Lung (tissue), 12 donors: ENCODE data around the gene ING2. TPM values are rescaled to one million over a fixed set of nuclear protein-coding genes. Genes with fewer than 3 reads are reported as not detected.

Source experiments
- ATAC-seq: fragments of 200-7000 bp; cut with Tn5 transposase; one replicate; pipeline ENCODE4 v1.9.1; 2020; ENCODE audit warnings: moderate number of reproducible peaks; ENCODE audit not compliant: insufficient read depth, low FRiP score
- DNase-seq, 3 donors: peaks; one replicate each; pipeline ENCODE4 v3.0.0-alpha.2; 2013 to 2017
- H3K27ac ChIP-seq, 2 donors: one replicate each; pipeline ENCODE4 v1.5.1; 2013; ENCODE audit warnings: mild to moderate bottlenecking in 2 of 2, moderate library complexity in 2 of 2, control low read depth in 1 of 2, inconsistent platforms in 1 of 2, low read depth in 1 of 2, low read length in 1 of 2
- H3K27me3 ChIP-seq, 3 donors: one replicate each; pipeline ENCODE4 v1.5.1; 2013; ENCODE audit warnings: low read length in 2 of 3; ENCODE audit not compliant: control insufficient read depth in 3 of 3, insufficient read depth in 3 of 3
- H3K36me3 ChIP-seq, 4 donors: one replicate each; pipeline ENCODE4 v1.5.1; 2013; ENCODE audit warnings: low read length in 4 of 4, mild to moderate bottlenecking in 1 of 4, moderate library complexity in 1 of 4; ENCODE audit not compliant: control insufficient read depth in 4 of 4, insufficient read depth in 4 of 4
- H3K4me1 ChIP-seq, 5 donors: one replicate each; pipeline ENCODE4 v1.5.1; 2013; ENCODE audit warnings: low read length in 5 of 5, mild to moderate bottlenecking in 2 of 5, moderate library complexity in 1 of 5; ENCODE audit not compliant: control insufficient read depth in 5 of 5, insufficient read depth in 5 of 5
- H3K4me3 ChIP-seq: one replicate; pipeline ENCODE4 v1.5.1; 2013; ENCODE audit warnings: mild to moderate bottlenecking, control low read depth, moderate library complexity
- H3K9ac ChIP-seq, 2 donors: one replicate each; pipeline ENCODE4 v1.5.1; 2013; ENCODE audit warnings: low read length in 2 of 2, control low read depth in 1 of 2; ENCODE audit not compliant: insufficient read depth in 1 of 2
- H3K9me3 ChIP-seq, 4 donors: one replicate each; pipeline ENCODE4 v1.5.1; 2013; ENCODE audit warnings: low read length in 3 of 4, mild to moderate bottlenecking in 1 of 4, moderate library complexity in 1 of 4; ENCODE audit not compliant: control insufficient read depth in 4 of 4, insufficient read depth in 3 of 4
- CTCF ChIP-seq: IDR thresholded peaks from 2 replicates; pipeline ENCODE4 v1.5.1; 2012; ENCODE audit warnings: mild to moderate bottlenecking; ENCODE audit errors: control extremely low read depth, extremely low read depth
- WGBS, 2 donors: extraction: QIAGEN DNeasy Blood & Tissue Kit; methylation state at CpG; one replicate each; pipeline ENCODE4 v1.1.7; 2013; 5-methylcytosine and 5-hydroxymethylcytosine counted together
- polyA plus RNA-seq, 2 donors: library from polyadenylated mRNA; stranded (reverse); fragments of 200-250 nt; gene quantifications; one replicate each; pipeline ENCODE4 v1.2.1, GENCODE V29; 2013
- total RNA-seq, 2 donors: library from RNA; depleted of rRNA in 1 of 2; stranded (reverse); fragments of >200 nt in 1 of 2; gene quantifications; one replicate each; pipeline ENCODE4 v1.2.1, GENCODE V29; 2014 to 2021
- donor health status: control.
- donor health status: control.
- donor health status: Bipolar disorder and iron deficiency.
- donor health status: healthy.
- donor health status: DM: yes; HTN: yes; CAD: no.

ING2 gene
- total and polyA plus RNA-seq, 4 donors: 8.5 to 21.9 (median 9.8) TPM

- WGBS, 2 donors: 1 to 2% methylated on average over 14 of the region's 14 CpGs
- Histone ChIP-seq H3K4me3 (peak overlapping the region; percentile 86), H3K36me3 (peaks cover 0 to 11% (median 3%) of the 10 kb centered on the region in 4 donors), H3K27me3 (no peaks in the 10 kb centered on the region), H3K9me3 (no peaks in the 10 kb centered on the region), H3K4me1 (peaks cover 0 to 40% (median 10%) of the 10 kb centered on the region in 5 donors), H3K27ac (peak overlapping the region; percentile 97), H3K9ac (peak overlapping the region; percentile 86 to 95)
- TF ChIP-seq CTCF: no peak
- ATAC-seq (no peak), DNase-seq (no peak)
Observed at GRCh38 chr4:183506389-183506735, 1.5 kb downstream of the ING2 start.

- ATAC-seq: no peak
- H3K4me1 ChIP-seq: peaks cover 0 to 31% (median 8%) of the 10 kb centered on the region in 5 donors
- no peak overlapping the region for H3K27ac ChIP-seq
- WGBS, 2 donors: 52 to 58% methylated on average over 6 of the region's 6 CpGs
- H3K4me3 ChIP-seq: no peak overlapping the region
- H3K9ac ChIP-seq: peak overlapping the region in 1 of 2 donors; percentile 33
- no peaks in the 10 kb centered on the region for H3K9me3 ChIP-seq
- TF ChIP-seq CTCF: no peak
- peaks cover 0 to 16% (median 5%) of the 10 kb centered on the region in 4 donors for H3K36me3 ChIP-seq
- DNase-seq: peak in 2 of 3 donors; percentile 48 to 53
- H3K27me3 ChIP-seq: no peaks in the 10 kb centered on the region
Observed at GRCh38 chr4:183507925-183508696, 3.3 kb downstream of the ING2 start.

DNA sequence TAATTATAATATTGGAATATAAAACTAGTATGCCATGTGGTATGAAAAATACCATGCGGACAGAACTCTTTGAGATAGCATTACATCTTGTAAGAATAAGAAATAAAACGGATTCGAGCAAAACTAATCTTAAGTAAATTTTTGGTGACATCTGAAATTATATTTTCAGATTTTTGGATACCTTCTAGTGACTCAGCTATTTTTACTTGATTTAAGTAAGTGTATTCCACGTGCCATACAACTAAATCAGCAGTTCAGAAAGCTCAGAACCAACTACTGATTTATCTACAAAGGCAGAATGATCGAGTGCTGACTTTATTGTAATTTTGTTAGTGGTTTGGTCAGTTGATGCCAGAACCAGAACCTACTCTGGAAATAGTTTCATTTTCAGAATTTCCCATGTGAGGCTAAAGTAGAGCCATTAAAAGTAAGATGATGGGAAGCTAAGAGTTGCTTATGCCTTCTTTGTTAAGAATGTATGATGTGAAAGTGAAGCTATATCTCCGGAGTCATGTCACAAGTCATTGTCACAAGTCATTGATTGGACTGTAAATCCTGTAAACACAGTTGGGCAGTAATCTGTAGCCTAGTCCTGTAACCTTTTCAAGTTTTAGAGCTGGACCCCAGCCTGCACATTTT lies 4.0 kb downstream of the ING2 start:
- no peak for DNase-seq
- TF ChIP-seq CTCF: no peak
- Histone ChIP-seq H3K27ac (no peak overlapping the region), H3K9ac (peak overlapping the region in 1 of 2 donors; percentile 16), H3K36me3 (peaks cover 0 to 17% (median 5%) of the 10 kb centered on the region in 4 donors), H3K27me3 (no peaks in the 10 kb centered on the region), H3K9me3 (no peaks in the 10 kb centered on the region), H3K4me1 (peaks cover 0 to 24% (median 8%) of the 10 kb centered on the region in 5 donors), H3K4me3 (no peak overlapping the region)
- ATAC-seq: no peak
- WGBS, 2 donors: 76 to 84% methylated on average over 6 of the region's 6 CpGs
